ENCODE data around the gene RANBP1.

RANBP1 gene

DNA sequence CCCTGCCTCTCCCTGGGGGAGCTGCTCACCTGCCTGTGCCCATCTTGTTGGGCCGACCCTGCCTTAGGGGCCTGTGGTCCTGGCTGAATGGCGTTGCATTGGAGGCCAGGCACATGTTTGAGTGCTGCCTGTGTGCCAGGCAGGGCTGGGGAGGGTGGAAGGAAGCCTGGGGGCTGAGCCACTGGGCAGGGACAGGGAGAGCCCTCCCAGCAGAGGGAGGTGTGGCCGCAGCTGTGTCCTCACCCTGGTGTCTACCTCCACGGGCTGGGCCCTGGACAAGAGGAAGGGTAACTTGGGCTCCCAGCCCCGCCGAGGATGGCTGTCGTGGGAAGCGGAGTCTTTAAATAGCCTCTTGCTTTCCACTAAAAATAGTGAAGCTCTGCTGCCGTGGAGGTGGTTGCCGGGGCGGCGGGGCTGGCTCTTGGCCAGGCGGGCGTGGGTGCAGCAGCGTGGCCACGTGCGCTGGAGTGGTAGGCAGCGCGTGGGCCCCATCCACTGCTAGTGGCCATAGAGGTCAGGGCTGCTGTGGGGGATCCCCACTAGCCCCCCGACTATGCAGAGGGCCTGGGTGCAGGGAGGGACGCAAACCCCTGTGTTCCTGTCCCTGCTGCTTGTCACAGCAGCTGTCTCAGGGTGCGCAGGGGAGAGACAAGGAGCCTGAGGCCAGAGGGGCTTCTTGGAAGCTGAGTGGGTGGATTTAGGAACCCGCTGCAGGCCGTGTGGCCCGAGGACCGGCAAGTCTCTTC, 21.9 kb downstream of the RANBP1 start:
- DNase-seq (ENCODE audit: low read depth), result no peak

DNA sequence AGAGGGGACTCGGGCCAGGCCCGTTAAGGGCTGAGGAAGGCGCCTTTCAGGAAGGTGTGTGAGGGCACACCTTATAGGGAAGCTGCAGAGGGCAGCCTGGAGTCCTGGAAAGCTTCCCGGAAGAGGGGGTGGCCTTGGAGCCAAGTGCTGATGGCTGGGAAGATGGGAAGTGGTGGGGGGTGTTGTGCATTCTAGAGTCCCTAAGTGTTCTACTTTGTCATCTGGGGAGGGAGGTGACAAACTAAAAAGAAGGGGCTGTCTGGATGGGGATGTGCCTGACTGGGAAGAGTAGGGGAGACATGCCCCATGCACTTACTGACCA, 22.5 kb downstream of the RANBP1 start:
- DNase-seq (ENCODE audit: low read depth), result no peak

DNA sequence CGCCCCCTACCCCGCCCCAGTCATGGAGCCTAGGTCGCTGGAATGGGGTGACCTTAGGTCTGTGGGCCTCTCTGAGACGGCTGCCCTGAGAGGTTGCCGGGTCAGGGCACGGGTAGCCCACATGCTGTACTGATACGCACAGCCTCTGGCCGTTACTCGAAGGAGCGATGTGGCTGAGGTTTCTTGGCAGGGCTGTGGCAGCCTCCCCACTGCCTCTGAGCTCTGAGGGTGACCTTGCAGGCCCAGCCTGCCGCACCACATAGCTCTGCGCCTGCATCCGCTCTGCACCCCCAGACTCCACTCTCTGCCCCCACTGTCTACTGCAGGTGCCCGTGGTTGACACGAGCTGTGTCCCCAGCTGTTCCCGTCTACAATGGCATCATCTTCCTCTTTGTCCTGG, 23.0 kb downstream of the RANBP1 start:
- DNase-seq (ENCODE audit: low read depth), result no peak

DNA sequence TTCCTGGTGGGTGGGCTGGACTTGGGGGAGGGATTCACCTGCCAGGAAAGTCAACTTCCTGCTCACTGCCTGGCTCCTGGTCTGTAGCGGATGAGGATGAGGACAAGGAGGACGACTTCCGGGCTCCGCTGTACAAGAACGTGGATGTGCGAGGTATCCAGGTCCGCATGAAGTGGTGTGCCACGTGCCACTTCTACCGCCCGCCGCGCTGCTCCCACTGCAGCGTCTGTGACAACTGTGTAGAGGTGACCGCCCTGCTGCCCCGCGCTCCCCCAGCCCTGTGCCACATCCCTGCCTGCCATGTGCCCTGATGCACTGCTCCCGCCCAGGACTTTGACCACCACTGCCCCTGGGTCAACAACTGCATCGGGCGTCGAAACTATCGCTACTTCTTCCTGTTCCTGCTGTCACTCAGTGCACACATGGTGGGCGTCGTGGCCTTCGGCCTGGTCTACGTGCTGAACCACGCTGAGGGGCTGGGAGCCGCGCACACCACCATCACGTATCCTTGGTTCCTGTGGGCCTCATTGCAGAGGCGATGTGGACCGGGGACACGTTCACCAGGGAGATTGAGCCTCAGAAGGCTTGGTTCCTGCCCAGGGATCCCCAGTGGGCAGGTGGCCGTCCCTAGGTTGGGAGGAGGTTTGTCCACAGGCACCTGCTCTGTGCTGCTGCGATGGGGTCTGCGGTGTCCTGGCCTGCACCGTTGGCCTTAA, 23.6 kb downstream of the RANBP1 start:
- DNase-seq (ENCODE audit: low read depth), result no peak

DNA sequence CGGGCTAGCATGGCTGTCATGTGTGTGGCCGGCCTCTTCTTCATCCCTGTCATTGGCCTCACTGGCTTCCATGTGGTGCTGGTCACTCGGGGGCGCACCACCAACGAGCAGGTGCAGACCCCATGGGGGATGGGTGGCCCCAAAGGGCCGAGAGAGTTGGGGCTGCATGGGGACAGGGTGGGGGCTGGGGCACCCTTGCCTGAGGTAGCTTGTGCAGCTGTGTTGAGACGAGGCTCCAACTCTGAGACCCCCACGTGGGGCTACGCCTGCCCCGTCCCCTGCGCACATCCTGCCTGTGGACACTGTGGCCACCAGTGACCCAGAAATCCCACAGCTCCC, 24.2 kb downstream of the RANBP1 start:
- no peak for DNase-seq (ENCODE audit: low read depth)

DNA sequence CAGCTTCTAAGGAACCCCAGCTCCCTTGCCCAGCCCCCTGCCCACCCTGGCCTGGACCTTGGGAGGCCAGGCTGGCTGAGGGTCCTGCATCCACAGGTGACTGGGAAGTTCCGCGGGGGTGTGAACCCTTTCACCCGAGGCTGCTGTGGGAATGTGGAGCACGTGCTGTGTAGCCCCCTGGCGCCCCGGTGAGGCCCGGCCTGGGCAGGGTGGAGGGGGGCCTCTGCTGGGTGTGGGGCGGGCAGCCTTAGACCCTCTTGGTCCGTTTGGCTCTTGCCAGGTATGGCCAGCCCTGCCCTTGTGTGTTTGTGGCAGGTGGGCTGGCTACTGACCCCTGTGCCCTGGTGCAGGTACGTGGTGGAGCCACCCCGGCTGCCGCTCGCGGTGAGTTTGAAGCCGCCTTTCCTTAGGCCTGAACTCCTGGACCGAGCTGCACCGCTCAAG, 24.6 kb downstream of the RANBP1 start:
- no peak for DNase-seq (ENCODE audit: low read depth)

DNA sequence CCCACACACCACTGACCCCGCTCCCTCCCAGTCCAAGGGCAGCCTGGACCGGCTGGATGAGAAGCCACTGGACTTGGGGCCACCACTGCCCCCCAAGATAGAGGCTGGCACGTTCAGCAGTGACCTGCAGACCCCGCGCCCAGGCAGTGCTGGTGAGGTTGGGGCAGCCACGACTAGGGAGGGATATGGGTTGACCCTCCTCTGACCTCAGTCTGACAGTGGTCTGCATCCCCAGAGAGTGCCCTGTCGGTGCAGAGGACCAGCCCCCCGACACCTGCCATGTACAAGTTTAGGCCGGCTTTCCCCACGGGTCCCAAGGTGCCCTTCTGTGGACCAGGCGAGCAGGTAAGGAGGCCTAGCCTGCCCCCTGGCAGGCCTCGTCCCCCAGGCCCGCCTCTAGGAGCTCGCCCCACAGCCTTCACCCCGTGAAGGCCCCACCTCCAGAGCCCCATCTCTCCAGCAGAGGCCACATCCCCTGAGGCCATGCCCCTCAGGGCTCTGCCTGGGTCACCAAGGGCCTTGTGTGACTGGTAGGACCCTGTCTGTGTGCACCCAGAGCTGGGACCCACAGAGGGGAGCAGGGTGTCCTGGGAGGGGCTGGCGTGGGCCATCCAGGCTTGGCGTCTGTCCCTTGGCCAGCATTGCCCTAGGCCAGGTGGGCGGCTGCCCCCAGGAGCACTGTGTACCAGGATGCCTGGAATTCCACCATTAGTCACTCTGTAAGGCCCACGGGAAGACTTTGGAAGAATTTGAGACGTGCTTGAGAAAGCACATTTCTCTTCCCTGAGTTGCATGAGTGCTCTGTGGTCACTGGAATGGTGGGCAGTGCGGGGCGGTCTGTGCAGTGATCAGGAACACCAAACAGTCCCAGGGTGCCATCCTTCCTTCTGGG, 25.5 kb downstream of the RANBP1 start:
- DNase-seq (ENCODE audit: low read depth), result no peak

DNA sequence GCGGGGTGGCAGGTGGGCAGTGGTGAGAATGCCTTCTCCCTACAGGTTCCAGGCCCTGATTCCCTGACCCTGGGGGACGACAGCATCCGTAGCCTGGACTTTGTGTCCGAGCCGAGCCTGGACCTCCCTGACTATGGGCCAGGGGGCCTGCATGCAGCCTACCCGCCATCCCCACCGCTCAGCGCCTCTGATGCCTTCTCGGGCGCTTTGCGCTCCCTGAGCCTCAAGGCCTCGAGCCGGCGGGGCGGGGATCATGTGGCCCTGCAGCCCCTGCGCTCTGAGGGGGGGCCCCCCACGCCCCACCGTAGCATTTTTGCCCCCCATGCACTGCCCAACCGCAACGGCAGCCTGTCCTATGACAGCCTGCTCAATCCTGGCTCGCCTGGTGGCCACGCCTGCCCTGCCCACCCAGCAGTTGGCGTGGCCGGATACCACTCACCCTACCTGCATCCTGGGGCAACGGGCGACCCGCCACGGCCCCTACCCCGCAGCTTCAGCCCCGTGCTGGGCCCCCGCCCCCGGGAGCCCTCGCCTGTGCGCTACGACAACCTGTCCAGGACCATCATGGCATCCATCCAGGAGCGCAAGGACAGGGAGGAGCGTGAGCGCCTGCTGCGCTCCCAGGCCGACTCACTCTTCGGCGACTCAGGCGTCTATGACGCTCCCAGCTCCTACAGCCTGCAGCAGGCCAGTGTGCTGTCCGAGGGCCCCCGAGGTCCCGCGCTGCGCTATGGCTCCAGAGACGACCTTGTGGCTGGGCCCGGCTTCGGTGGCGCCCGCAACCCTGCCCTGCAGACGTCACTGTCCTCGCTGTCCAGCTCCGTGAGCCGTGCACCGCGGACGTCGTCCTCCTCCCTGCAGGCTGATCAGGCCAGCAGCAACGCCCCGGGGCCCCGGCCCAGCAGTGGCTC, 27.1 kb downstream of the RANBP1 start:
- DNase-seq (ENCODE audit: low read depth), result no peak

DNA sequence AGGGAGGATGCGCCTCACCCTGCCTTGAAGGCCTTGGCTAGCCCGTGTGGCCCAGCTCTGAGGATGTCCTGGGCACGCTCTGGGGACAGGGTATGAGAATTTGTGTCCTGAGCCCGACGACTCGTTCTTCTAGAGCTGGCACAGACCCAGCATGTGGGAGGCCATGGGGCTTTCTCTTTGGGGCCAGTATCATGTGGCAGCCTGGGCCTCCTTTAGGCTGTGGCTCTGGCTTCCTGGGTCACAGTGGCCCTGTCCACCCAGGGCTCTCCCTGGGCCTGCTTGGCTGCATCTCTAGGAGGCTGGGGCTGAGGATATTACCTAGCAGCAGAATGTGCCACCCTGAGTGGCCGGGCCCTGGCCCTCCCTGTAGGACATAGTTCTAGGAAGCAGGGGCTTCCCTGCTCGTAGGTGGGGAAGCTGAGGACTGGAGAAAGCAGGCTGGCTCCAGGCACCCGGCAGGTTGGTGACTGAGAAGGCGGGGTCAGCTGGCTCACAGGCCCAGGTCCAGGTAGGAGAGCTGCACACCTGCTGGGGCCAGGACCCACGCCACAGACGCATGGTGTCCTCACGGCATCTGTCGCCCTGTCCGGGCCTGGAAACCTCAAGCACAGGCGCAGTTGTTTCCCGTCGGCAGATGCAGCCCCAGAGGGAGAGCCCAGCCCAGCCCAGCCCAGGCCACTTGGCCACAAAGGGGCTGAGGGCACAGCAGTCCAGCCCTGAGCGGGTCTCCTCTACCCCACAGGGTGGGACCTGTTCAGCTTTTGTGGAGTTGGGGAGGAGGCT, 28.2 kb downstream of the RANBP1 start:
- DNase-seq (ENCODE audit: low read depth), result no peak

DNA sequence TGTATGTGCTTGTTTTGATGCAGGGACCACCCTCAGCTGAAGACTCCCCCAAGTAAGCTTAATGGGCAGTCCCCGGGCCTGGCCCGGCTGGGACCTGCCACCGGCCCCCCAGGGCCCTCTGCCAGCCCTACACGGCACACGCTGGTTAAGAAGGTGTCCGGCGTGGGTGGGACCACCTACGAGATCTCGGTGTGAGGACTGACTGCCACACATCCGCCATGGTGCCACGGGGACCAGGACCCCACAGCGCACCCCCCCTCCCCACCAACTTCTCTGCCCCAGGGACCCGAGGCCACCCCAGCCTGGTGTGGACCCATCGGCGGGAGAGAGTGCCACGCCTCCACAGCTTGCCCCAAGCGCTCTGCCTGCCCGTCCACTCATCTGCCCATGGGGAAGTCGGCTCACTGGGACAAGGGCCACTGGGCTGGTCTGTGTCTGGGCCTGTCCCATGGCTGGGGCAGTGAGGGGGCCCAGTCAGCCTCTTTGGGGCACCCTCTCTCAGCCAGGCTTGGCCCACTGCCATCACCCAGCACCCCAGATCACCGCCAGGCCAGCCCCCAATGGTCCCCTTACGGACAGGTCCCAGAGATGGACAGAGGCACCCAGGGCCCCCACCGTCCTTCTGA, 29.4 kb downstream of the RANBP1 start:
- no peak for DNase-seq (ENCODE audit: low read depth)

DNA sequence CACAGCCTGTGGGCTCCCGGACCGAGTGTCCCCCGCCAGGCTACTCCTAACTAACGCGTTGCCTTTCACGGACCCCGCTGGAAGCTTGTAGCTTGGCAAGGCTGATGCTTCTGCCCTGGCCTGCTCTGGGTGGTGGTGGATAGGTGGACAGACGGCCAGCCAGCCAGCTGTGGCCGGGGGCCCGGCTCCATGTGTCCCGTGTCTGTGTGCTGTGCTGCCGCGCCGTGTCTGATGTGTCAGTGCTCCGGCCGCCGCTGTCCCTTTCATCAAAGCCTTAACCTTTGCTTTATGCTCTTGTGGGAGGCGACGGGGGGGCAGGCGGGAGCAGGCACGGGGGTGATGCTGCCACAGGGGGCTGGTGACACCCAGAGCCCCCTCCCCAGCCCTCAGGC, 29.9 kb downstream of the RANBP1 start:
- no peak for DNase-seq (ENCODE audit: low read depth)

DNA sequence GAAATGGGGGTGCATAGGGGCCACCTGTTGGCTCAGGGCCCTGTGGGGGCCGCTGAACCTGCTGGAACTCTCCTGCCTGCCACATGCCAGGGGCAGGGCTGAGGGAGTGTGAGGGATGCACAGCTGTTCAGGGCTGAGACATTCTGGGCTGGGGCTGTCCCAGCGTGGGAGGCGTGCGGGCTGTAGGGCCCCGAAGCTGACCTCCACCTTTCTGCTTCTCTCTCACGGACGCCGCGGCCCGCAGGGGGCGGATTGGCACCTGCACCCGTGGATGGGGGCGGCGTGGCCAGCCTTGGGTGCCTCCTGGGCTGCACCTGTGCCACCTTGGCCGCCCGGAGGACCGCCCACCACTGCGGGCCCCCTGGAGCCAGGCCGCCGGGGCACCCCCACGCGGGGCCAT, 30.9 kb downstream of the RANBP1 start:
- no peak for DNase-seq (ENCODE audit: low read depth)

DNA sequence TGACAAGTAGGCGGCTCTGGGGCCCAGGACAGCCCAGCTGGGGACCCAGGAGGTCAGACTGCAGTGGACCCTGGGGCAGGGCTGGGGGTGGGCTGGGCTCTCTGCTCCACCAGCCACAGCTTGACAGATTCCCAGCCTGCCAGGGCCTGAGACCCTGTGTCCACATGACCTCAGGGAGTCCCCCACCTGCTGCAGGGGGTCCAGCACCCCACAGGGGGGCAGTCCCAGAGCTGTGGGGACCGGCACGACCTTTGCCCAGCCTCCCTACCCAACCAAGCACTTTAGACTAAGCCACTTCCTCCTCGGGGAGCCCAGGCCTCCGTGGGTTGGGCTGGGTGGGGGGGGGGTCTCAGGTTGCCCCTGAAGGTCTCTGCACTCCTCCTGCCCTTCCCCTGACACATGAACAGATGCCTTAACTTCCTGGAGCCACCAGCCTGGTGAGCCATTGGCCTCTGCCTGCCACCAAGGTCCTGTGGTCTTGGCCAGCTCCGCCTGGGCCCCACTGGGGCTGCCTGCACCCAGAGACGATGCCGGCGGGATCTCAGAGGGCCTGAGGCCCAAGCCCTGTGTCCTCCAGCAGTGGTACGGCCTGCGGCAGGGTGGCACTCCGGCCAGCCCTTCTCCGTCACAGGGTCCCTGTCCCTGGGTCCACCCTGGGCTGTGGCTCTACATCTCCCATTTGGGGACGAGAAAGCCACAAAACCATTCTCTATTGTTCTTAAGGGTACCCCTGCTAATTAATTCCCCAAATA, 31.5 kb downstream of the RANBP1 start:
- DNase-seq (ENCODE audit: low read depth), result no peak

DNA sequence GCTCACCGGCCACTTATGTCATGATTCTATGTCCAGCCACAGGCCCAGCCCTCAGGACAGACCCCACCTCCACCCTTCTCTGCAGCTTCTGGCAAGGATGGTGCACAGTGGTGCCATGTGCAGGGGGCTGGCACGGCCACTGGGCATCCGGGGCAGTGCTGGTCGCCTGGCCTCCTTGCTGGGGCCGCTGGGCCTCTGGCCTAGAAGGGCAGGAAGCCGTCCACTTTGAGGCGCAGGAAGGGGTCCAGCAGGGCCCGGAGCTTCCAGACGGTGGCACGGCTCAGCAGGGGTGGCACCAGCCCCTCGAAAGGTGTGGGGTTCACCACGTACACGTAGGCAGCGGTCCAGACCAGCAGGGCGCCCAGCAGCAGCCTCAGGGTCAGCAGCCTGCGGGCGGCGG, 32.5 kb downstream of the RANBP1 start:
- DNase-seq (ENCODE audit: low read depth), result no peak

DNA sequence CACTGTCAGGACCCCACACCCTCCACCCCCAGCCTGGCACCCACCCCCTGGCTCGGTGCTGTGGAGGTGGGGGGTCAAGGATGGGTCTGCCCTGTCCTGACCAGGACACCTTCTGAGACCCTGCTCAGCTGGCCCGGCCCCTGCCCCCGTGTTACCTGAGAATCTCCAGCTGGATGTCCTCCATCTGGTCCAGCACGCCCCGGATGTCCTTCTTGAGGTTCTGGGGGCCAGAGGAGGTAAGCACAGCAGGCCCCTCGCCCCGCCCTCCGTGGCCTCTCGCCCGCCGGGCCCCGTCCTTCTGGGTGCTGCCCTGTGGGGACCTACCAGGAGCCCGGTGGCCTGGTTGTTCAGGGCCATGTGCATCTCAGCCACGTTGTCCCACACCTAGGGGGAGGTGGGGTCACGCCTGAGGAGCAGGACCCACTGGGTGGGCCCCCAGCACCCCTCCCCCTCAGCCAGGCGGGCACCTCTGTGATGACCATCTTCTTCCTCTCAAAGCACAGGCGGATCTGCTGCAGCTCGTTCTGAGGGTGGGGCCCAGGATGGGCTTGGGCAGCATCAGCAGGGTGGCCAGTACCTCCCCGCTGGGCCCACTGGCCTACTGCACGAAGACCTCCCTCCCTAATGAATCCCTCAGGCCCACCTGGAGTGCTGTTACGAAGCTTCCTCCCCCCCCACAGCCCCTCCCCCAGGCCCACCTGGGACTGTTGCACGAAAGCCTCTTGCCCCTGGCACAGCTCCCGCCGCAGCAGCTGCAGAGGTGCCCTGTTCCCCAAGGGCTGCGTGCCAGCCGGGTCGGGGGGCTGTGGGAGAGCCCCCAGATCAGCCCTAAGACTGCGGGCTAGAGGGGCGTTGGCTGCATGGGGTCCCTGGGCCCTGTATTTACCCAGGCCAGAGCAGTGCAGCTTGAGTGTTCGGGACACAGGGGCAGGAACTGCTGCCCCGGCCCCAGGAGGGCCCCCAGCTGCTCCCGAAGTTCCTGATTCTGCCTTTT, 33.6 kb downstream of the RANBP1 start:
- DNase-seq (ENCODE audit: low read depth), result no peak

DNA sequence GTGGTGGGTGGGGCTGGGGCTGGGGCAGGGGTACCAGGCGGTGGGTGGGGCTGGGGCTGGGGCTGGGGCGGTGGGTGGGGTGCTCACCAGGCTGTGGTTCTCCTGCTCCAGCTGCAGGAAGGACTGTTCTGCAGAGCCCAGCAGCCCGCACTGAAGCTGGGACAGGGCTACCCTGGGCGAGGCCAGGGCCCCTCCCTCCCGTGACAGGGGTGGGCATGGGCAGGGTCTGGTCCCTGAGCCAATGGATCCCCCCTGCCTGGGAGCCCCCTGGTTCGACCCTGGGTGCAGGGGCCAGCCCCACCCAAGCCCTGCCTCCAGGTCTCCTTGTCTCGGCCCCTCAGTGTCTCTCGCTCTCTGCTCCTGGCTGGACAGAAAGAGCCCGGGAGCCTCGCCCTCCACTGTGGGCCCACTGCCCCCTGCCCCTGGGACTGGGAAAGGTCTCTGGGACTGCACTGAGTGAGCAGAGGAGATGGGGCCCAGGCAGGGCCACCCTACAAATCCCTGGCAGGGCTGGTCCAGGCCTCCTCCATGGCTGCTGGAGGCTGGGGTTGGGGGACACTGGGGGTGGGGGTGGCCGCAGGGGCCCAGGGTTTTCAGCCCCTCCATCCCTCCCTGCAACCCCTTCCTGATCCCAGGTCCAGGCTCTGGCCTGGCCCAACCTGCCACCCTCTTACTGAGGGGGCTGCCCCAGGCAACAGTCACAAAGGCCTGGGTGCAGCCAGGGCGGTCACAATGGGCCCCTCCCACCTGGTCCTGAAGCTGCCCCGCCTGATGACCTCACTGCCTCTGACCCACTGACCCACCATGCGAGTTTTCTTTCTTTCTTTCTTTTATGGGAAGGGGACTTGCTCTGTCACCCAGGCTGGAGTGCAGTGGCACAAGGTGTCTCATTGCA, 34.7 kb downstream of the RANBP1 start, which contains the start of gene CCDC188:
Gene CCDC188, minus strand, starts transcription at position 675 of the 895 bp plus-strand sequence. Its CDS starts 69 bp downstream, at position 606.
- no peak for DNase-seq (ENCODE audit: low read depth)

DNA sequence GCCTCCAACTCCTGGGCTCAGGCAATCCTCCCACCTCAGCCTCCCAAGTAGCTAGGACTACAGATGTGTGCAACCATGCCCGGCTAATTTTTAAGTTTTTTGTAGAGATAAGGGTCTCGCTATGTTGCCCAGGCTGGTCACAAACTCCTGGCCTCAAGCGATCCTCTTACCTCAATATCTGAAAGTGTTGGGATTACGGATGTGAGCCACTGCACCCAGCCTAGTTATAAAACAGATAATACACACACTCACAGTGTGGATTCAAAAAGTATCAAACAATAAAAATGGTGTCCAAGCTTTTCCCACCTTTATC, 35.3 kb downstream of the RANBP1 start:
- DNase-seq (ENCODE audit: low read depth), result no peak

DNA sequence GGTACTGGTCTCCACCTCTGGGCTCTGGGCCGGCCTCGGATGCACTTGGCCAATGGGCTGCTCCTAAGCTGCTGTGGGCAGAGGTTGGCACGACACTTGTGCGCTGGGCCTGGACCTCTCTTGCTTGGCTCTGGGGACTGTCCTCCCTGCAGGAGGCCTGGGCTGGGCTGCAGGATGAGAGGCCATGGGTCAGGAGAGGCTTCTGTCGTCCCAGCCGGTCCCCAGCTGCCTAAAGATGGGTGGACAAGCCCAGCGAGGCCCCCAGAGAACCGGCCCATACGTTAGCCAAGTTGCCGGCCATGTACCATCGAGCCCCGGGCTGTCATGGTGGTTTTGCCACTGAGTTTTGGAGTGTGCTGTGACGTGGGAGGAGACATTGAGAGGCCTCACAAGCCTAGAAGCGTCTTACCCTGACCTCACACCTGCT, 36.6 kb downstream of the RANBP1 start:
- no peak for DNase-seq (ENCODE audit: low read depth)

Data from stimulated activated CD8-positive, alpha-beta memory T cell treated with anti-CD3 and anti-CD28 coated beads, Interleukin-15, amount 100 ng/mL, for 1 hour (primary cell).